Measurements from ENCODE around the gene MYL9. TPM values are rescaled to one million over a fixed set of nuclear protein-coding genes. Genes with fewer than 3 reads are reported as not detected.

The MYL9 gene
- total RNA-seq, 6 experiments from 2014 or later = 1,181 to 1,631 (median 1,227) TPM

DNA sequence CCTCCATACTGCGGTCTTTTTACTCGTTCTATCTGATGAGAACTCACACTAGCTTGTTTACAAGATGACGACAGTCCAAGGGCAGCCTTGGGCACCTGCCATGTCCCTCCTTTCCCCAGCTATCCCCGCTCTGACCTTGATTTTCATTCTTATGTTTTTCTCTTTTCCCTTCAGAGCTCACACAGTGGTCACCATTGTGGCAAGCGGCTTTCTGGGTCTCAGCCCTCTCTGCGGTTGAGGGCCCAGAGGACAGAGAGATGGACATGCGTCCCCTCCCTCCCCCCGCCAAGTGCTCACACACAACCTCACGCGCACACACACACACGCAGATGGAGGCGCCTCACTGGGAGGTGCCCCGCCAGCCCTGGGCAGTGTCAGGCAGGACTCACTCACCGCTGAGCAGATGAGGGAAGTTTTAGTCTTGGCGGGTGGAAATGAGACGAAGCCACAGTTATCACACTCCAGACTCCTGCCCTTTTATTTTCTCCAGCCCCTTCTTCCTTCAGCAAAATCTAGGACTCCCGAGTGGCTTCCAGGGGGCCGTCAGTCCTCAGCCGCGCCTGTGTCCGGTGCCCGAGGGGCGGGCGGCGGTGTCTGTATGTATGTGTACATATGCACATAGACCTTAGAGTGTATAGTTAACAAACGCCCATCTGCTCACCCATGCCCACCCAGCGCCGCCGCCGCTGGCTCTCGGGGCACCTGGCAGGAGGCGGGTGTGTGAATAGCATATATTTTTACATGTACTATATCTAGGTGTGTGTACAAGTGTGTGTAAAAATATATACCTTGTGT, 13.8 kb upstream of the MYL9 start:
- TF ChIP-seq, protein P1, sequence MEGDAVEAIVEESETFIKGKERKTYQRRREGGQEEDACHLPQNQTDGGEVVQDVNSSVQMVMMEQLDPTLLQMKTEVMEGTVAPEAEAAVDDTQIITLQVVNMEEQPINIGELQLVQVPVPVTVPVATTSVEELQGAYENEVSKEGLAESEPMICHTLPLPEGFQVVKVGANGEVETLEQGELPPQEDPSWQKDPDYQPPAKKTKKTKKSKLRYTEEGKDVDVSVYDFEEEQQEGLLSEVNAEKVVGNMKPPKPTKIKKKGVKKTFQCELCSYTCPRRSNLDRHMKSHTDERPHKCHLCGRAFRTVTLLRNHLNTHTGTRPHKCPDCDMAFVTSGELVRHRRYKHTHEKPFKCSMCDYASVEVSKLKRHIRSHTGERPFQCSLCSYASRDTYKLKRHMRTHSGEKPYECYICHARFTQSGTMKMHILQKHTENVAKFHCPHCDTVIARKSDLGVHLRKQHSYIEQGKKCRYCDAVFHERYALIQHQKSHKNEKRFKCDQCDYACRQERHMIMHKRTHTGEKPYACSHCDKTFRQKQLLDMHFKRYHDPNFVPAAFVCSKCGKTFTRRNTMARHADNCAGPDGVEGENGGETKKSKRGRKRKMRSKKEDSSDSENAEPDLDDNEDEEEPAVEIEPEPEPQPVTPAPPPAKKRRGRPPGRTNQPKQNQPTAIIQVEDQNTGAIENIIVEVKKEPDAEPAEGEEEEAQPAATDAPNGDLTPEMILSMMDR (IDR thresholded peaks at IDR 0.05) = no peak
- Mint-ChIP-seq H3K36me3 (ENCODE audit: low read depth) (peaks cover 29% of the 10 kb centered on the region), H3K27me3 (ENCODE audit: insufficient read depth) (peaks cover 10% of the 10 kb centered on the region), H3K27ac (no peak overlapping the region), H3K4me3 (no peak overlapping the region), H3K9me3 (no peaks in the 10 kb centered on the region), H3K4me1 (ENCODE audit: low read depth) (no peaks in the 10 kb centered on the region)
- no peak for DNase-seq

DNA sequence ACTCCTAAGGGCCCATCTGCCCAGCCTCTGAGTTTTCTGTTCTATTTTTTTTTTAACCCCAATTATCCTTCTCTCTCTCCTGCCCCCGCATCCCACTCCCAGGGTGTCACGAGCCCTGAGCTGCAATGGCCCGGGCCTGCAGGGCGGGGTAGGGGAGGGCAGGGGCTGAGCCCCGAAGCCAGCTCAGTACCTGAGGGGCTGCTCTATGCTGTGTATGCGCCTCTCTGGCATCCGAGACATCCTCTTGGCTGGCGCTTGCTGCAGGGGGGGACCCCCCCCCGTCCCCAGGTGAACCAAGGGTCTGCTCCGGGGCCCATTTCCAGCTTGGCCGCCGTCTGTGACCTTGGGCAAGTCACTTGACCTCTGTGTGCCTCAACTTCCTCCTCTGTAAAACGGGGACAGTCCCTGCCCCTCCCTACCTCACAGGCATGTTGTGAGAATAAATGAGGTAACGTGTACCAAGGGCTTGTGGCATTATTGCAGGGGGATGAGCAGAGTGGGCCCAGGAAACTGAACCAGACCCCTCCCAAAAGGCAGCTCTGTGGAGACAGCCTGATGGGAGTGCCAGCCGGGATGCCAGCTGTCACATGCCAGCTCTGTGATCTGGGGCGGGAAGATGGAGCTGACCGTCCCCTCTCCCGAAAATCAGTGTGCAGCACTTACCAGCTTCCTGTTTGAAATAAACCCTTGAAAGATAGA, 13.0 kb upstream of the MYL9 start:
- no peak overlapping the region for H3K4me3 Mint-ChIP-seq
- no peak for DNase-seq
- TF ChIP-seq, protein P1 (IDR thresholded peaks at IDR 0.05) = no peak
- H3K4me1 Mint-ChIP-seq (ENCODE audit: low read depth) = no peaks in the 10 kb centered on the region
- H3K36me3 Mint-ChIP-seq (ENCODE audit: low read depth) = peaks cover 32% of the 10 kb centered on the region
- peaks cover 12% of the 10 kb centered on the region for H3K27me3 Mint-ChIP-seq (ENCODE audit: insufficient read depth)
- no peaks in the 10 kb centered on the region for H3K9me3 Mint-ChIP-seq
- no peak overlapping the region for H3K27ac Mint-ChIP-seq

DNA sequence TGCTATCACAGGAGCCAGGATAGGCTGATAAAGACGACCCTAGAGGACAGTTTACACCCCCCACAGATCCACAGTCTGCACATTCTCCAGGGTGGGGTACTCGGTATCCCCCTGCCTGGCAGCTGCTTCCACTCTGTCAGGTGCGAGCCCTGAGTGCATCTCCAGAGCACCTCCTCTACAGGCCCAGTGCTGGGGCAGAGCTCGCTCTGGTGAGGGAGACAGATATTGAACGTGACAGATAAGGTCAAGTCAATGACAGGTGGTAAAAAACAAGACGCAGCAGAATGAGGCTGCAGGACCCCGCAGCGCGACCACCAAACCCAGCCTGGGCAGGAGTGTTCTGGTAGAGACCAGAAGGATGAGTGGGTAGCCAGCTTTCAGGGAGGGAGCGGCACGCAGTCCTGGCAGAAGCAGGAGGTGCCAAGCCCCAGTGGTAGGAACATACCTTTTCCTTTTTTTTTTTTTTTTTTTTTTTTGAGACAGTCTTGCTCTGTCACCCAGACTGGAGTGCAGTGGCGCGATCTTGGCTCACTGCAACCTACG, 12.4 kb upstream of the MYL9 start:
- no peaks in the 10 kb centered on the region for H3K9me3 Mint-ChIP-seq
- TF ChIP-seq, protein P1 (IDR thresholded peaks at IDR 0.05) = no peak
- H3K4me3 Mint-ChIP-seq = no peak overlapping the region; the same call in 1 of the 2 replicates
- H3K36me3 Mint-ChIP-seq (ENCODE audit: low read depth) = peaks cover 32% of the 10 kb centered on the region
- no peak for DNase-seq
- no peak overlapping the region for H3K27ac Mint-ChIP-seq
- H3K4me1 Mint-ChIP-seq (ENCODE audit: low read depth) = no peaks in the 10 kb centered on the region
- peaks cover 12% of the 10 kb centered on the region for H3K27me3 Mint-ChIP-seq (ENCODE audit: insufficient read depth)

DNA sequence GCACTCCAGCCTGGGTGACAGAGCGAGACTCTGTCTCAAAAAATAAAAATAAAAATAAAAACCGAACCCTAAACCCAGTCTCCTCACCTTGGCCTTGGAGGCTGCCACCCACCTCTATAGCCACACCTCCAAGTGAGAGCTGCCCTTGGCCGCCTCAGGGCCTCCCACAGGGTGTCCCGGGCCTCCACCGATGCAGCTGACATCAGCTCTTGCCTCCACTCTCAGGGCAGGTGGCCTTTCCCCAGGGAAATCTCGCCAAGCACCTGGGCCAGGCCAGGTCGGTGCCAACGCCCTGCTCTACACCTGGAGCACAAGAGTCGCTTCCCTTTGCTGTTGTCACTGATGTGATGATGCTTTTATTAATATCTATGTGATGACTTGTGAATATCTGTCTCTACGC, 8.9 kb upstream of the MYL9 start:
- Mint-ChIP-seq H3K27ac (no peak overlapping the region; the same call in 1 of the 2 replicates), H3K4me3 (no peak overlapping the region), H3K4me1 (ENCODE audit: low read depth) (no peaks in the 10 kb centered on the region), H3K36me3 (ENCODE audit: low read depth) (peaks cover 21% of the 10 kb centered on the region), H3K27me3 (ENCODE audit: insufficient read depth) (peaks cover 11% of the 10 kb centered on the region), H3K9me3 (no peaks in the 10 kb centered on the region)
- no peak for DNase-seq
- TF ChIP-seq, protein P1 (IDR thresholded peaks at IDR 0.05) = no peak

DNA sequence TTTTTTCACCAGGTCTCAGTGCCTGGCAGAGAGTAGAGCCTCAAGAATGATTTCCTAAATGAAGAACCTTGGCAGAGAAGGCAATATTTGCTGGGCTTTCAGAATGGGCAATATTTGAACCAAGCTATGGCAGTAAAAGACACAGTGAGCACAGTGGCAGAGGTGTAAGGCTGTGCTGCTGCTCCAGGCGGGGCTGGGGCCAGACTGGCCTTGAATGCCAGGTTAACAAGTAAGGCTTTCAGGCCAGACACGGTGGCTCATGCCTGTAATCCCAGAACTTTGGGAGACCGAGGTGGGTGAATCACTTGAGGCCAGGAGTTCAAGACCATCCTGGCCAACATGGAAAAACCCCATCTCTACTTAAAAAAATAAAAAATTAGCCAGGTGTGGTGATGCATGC, 8.5 kb upstream of the MYL9 start:
- DNase-seq = no peak
- peaks cover 9% of the 10 kb centered on the region for H3K27me3 Mint-ChIP-seq (ENCODE audit: insufficient read depth)
- H3K36me3 Mint-ChIP-seq (ENCODE audit: low read depth) = peaks cover 19% of the 10 kb centered on the region
- TF ChIP-seq, protein P1 (IDR thresholded peaks at IDR 0.05) = no peak
- H3K4me3 Mint-ChIP-seq = no peak overlapping the region
- no peak overlapping the region; the same call in 1 of the 2 replicates for H3K27ac Mint-ChIP-seq
- no peaks in the 10 kb centered on the region for H3K4me1 Mint-ChIP-seq (ENCODE audit: low read depth)
- no peaks in the 10 kb centered on the region for H3K9me3 Mint-ChIP-seq
